K562 (cell line): ENCODE results near the gene SLC30A7. TPM values are rescaled to one million over a fixed set of nuclear protein-coding genes. Genes with fewer than 3 reads are reported as not detected.

Experiments used
- BHLHE40 ChIP-seq: IDR thresholded peaks from 2 replicates; pipeline ENCODE4 v1.6.1; 2011; ENCODE audit warnings: low read length, improper control_type of control experiment
- CREM ChIP-seq: IDR thresholded peaks from 2 replicates; pipeline ENCODE4 v1.6.1; 2014; ENCODE audit warnings: antibody characterized with exemption, low read depth
- MBD1 ChIP-seq: fragments of 250-450 bp; sonication (Bioruptor Pico); IDR thresholded peaks from 2 replicates; pipeline ENCODE4 v1.8.0; 2022; ENCODE audit warnings: inconsistent platforms
- MYC ChIP-seq, 2 experiments: fragments of 250-450 bp in 1 of 2; sonication (Bioruptor Pico) in 1 of 2; IDR thresholded peaks; 2 replicates each; pipeline versions ENCODE4 v1.5.1 to v1.6.1; 2012 to 2021; ENCODE audit warnings: low read depth in 2 of 2, borderline replicate concordance in 1 of 2, improper control_type of control experiment in 1 of 2, low read length in 1 of 2, mild to moderate bottlenecking in 1 of 2, moderate library complexity in 1 of 2
- POLR2G ChIP-seq: fragments of 200-400 bp; formaldehyde crosslinking; IDR thresholded peaks from 2 replicates; pipeline ENCODE4 v1.6.1; 2017; ENCODE audit warnings: low read depth, mild to moderate bottlenecking, antibody characterized with exemption, low read length, moderate library complexity
- STAT5B ChIP-seq: fragments of 250-450 bp; sonication (Bioruptor Pico); IDR thresholded peaks from 2 replicates; pipeline ENCODE4 v1.8.0; 2021; ENCODE audit warnings: mild to moderate bottlenecking, inconsistent platforms
- UBTF ChIP-seq, 2 experiments: IDR thresholded peaks; 2 replicates each; pipeline ENCODE4 v1.6.1; 2012; ENCODE audit warnings: improper control_type of control experiment in 2 of 2, low read depth in 2 of 2, low read length in 2 of 2, borderline replicate concordance in 1 of 2
- VEZF1 ChIP-seq: fragments of 200-800 bp; sonication (Bioruptor generic); IDR thresholded peaks from 2 replicates; pipeline ENCODE4 v1.6.1; 2017; ENCODE audit warnings: missing genetic modification characterization, missing compliant biosample characterization
- ZBTB1 ChIP-seq: sonication (generic); formaldehyde crosslinking; IDR thresholded peaks from 2 replicates; pipeline ENCODE4 v1.8.1; 2023; ENCODE audit warnings: missing genetic modification reagents, low read depth, mild to moderate bottlenecking, borderline replicate concordance
- polyA plus RNA-seq, 8 experiments: library from polyadenylated mRNA; depleted of rRNA in 4 of 8; stranded (reverse) in 5 of 8; unstranded in 3 of 8; fragments of >200 nt; fragmentation: Nextera tagmentation in 2 of 8; fragmentation: Illumina TruSeq in 1 of 8; extraction: Ambion mirVana in 2 of 8; extraction: Trizol in 1 of 8; gene quantifications; 2 replicates each; pipeline versions ENCODE4 v1.2.1 to v1.2.3, GENCODE V29; 2011 to 2014; ENCODE audit warnings: inconsistent platforms in 1 of 8, missing spikeins in 1 of 8
- total RNA-seq, 7 experiments: library from RNA; depleted of rRNA in 6 of 7; stranded (reverse); fragments of >200 nt in 6 of 7; fragmentation: Illumina TruSeq in 2 of 7; extraction: Trizol in 2 of 7; gene quantifications; 2 replicates each; pipeline versions ENCODE4 v1.2.1 to v1.2.3, GENCODE V29; 2011 to 2021; ENCODE audit warnings: low replicate concordance in 1 of 7

The SLC30A7 gene
- total and polyA plus RNA-seq, 9 of the 15 experiments (the other 6 are each of a cell fraction or from before 2014, with no cell fraction given): 3.5 to 17.1 (median 7.2) TPM

GRCh38 chr1:100894603-100895539 lies 1.0 kb upstream of the SLC30A7 start, which contains the start of gene EXTL2 (continued):
- TF ChIP-seq MBD1 (CRISPR knock-in tag): no peak
- peak; percentile 91 for TF ChIP-seq CREM
- TF ChIP-seq BHLHE40: peak; percentile 21; the same call in 1 of the 2 replicates
- TF ChIP-seq UBTF (IDR thresholded peaks at IDR 0.05; ENCODE audit: borderline replicate concordance in 1 of 2, low read depth in 2 of 2, low read length in 2 of 2): peak in 1 of 2 experiments; percentile 52; a peak in 1 of 4 replicates
- TF ChIP-seq VEZF1: peak; percentile 82
- 0 out of 2 replicates have a peak, but pooled peaks have one; percentile 31 for TF ChIP-seq ZBTB1
- peak; percentile 37; the same call in 1 of the 2 replicates for TF ChIP-seq MYC (IDR thresholded peaks at IDR 0.05; ENCODE audit: low read depth, low read length)
- 0 out of 2 replicates have a peak, but pooled peaks have one; percentile 13 for TF ChIP-seq MYC (CRISPR knock-in tag; IDR thresholded peaks at IDR 0.05; ENCODE audit: borderline replicate concordance, low read depth)
- peak; percentile 86 for TF ChIP-seq POLR2G
- no peak for TF ChIP-seq STAT5B (CRISPR knock-in tag)
